Measurements from ENCODE around the gene PCSK5.
"Not testable (repeated sequence)": the region's sequence is repeated elsewhere in the genome, so short reads cannot be mapped to it uniquely, and the experiment has no call there.

Gene PCSK5

DNA sequence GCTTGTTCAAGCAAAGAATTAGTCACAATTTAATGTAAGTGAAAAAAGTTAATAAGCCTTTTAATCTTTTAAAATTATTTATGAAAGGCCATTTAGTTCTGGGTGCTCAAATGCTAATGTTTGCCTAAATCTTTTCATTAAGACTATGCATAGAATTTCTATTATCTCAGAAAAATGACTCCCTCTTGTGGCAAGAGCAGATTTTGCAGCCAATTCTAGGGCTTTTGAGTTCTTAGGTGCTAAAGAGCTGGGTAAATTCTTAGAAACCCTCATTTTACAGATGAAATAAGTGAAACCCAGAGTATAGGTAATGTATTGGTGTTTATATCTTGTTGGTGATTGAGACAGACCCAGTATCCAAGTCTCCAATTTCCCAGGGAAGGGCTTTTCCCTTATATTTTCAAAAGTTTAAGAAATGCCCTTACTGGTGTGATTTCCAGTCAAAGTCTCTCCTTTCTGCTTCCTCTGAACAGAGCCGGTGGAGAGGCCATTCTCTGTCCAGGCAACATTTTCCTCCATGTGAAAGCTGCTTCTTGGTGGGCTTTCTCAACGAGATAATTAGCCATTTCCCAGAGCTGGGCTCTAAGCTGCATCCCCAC, 24.1 kb upstream of the PCSK5 start:
- Histone ChIP-seq H3K27me3 (ENCODE audit: control insufficient read depth, insufficient read depth, low read length) (no peaks in the 10 kb centered on the region), H3K36me3 (ENCODE audit: control insufficient read depth, insufficient read depth, low read length) (no peaks in the 10 kb centered on the region), H3K4me3 (ENCODE audit: low read length) (no peak overlapping the region), H3K27ac (ENCODE audit: low read length) (no peak overlapping the region), H3K4me1 (ENCODE audit: control insufficient read depth, insufficient read depth, low read length) (no peaks in the 10 kb centered on the region), H3K9me3 (ENCODE audit: control insufficient read depth, insufficient read depth, low read length) (no peaks in the 10 kb centered on the region)
- DNase-seq (ENCODE audit: low read depth, low spot score), result no peak
- WGBS (ENCODE audit: insufficient coverage, insufficient read length), result no CpG with 5 or more reads among the region's 2 CpGs

DNA sequence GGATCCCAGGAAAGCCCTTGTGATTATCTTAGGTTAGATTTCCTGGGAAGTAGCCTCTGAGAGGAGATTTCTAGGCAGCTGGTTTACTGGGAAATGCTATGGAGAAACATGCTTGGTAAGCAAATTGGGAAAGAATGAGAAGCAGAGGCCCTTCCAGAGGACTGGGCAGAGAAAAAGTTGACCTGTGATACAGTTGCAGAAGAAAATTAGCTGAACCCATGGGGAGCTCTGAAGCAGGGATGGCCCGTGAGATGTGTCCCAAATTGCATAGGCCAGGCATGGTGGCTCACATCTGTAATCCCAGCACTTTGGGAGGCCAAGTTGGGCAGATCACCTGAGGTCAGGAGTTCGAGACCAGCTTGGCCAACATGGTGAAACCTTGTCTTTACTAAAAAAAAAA, 21.9 kb upstream of the PCSK5 start:
- DNase-seq (ENCODE audit: low read depth, low spot score); H3K4me3 ChIP-seq (ENCODE audit: low read length); H3K27ac ChIP-seq (ENCODE audit: low read length); H3K27me3 ChIP-seq (ENCODE audit: control insufficient read depth, insufficient read depth, low read length); H3K9me3 ChIP-seq (ENCODE audit: control insufficient read depth, insufficient read depth, low read length); H3K36me3 ChIP-seq (ENCODE audit: control insufficient read depth, insufficient read depth, low read length); H3K4me1 ChIP-seq (ENCODE audit: control insufficient read depth, insufficient read depth, low read length): not testable (repeated sequence)
- WGBS (ENCODE audit: insufficient coverage, insufficient read length), result no CpG with 5 or more reads among the region's 2 CpGs

DNA sequence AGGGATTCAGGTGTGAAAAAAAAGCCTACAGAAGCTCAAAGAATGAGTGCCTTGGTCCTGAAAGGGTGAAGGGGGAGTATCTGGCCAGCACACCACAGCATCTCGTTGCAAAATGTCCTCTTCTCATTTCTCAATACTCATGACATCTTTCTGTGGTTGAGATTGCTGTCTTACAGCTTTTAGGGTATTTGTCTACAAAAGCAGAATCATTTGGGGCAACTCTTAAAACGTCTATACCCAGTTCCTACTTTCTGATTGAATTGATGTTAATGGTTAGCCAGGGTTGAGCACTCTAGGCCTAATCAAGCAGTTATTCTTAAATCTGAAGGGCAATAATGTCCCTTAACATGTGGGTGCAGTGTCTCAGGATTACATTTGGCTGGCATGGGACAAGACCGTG, 21.2 kb upstream of the PCSK5 start:
- H3K9me3 ChIP-seq (ENCODE audit: control insufficient read depth, insufficient read depth, low read length), result no peaks in the 10 kb centered on the region
- no CpG with 5 or more reads among the region's 3 CpGs for WGBS (ENCODE audit: insufficient coverage, insufficient read length)
- H3K27me3 ChIP-seq (ENCODE audit: control insufficient read depth, insufficient read depth, low read length), result no peaks in the 10 kb centered on the region
- H3K4me3 ChIP-seq (ENCODE audit: low read length), result no peak overlapping the region
- no peaks in the 10 kb centered on the region for H3K36me3 ChIP-seq (ENCODE audit: control insufficient read depth, insufficient read depth, low read length)
- no peak overlapping the region for H3K27ac ChIP-seq (ENCODE audit: low read length)
- H3K4me1 ChIP-seq (ENCODE audit: control insufficient read depth, insufficient read depth, low read length), result no peaks in the 10 kb centered on the region
- DNase-seq (ENCODE audit: low read depth, low spot score), result no peak

DNA sequence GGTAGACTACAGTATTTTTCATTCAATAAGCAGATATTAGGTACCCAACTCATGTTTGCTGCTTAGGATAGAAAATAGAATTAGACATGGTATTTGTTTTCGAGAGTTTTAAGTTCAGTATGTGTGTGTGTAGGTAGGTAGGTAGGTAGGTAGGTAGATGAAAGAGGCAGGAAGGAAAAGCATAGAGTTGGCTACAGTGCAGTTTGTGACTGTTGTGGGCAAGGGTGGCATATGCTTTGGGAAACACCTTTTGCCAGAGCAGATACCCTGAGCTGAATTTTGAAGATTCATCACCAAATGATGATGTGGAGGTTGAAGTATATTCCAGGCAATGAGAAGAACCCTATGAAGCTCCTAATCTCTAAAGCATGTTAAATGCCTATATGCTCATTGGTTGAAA, 20.0 kb upstream of the PCSK5 start:
- no peak for DNase-seq (ENCODE audit: low read depth, low spot score)
- H3K27ac ChIP-seq (ENCODE audit: low read length), result no peak overlapping the region
- 100% methylated on average over 1 of the region's 1 CpG for WGBS (ENCODE audit: insufficient coverage, insufficient read length)
- H3K4me1 ChIP-seq (ENCODE audit: control insufficient read depth, insufficient read depth, low read length), result no peaks in the 10 kb centered on the region
- no peaks in the 10 kb centered on the region for H3K9me3 ChIP-seq (ENCODE audit: control insufficient read depth, insufficient read depth, low read length)
- H3K27me3 ChIP-seq (ENCODE audit: control insufficient read depth, insufficient read depth, low read length), result no peaks in the 10 kb centered on the region
- no peak overlapping the region for H3K4me3 ChIP-seq (ENCODE audit: low read length)
- H3K36me3 ChIP-seq (ENCODE audit: control insufficient read depth, insufficient read depth, low read length), result no peaks in the 10 kb centered on the region

DNA sequence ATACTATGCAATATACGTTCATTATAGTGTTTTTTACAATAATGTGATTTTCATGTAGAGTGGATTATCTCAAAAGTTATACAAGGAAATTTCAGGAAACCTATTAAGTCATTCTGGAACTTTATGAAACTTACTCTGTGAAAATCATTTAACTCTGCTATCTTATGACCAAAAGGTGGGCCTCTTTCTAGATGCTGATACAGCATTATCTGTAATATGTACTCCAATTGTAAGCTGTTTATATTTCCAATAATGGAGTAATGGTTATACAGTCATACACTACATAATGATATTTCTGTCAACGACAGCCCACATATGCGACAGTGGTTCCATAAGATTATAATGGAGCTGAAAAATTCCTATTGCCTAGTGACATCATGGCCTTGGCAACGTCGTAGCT, 18.8 kb upstream of the PCSK5 start:
- Histone ChIP-seq H3K4me1 (ENCODE audit: control insufficient read depth, insufficient read depth, low read length) (no peaks in the 10 kb centered on the region), H3K9me3 (ENCODE audit: control insufficient read depth, insufficient read depth, low read length) (no peaks in the 10 kb centered on the region), H3K36me3 (ENCODE audit: control insufficient read depth, insufficient read depth, low read length) (no peaks in the 10 kb centered on the region), H3K27ac (ENCODE audit: low read length) (no peak overlapping the region), H3K27me3 (ENCODE audit: control insufficient read depth, insufficient read depth, low read length) (no peaks in the 10 kb centered on the region), H3K4me3 (ENCODE audit: low read length) (no peak overlapping the region)
- WGBS (ENCODE audit: insufficient coverage, insufficient read length), result no CpG with 5 or more reads among the region's 5 CpGs
- DNase-seq (ENCODE audit: low read depth, low spot score), result no peak

DNA sequence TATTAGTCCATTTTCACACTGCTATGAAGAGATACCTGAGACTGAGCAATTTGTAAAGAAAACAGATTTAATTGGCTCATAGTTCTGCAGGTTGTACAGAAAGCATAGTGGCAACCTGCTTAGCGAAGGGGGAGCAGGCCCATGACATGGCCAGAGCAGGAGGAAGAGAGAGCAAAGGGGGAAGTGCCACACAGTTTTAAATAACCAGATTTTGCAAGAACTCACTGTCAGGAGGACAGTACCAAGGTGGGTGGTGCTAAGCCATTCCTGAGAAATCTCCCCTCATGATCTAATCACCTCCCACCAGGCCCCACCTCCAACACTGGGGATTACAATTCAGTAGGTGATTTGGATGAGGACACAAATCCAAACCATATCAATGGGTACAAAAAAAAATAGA, 16.8 kb upstream of the PCSK5 start:
- Histone ChIP-seq H3K9me3 (ENCODE audit: control insufficient read depth, insufficient read depth, low read length) (no peaks in the 10 kb centered on the region), H3K27ac (ENCODE audit: low read length) (no peak overlapping the region), H3K27me3 (ENCODE audit: control insufficient read depth, insufficient read depth, low read length) (no peaks in the 10 kb centered on the region), H3K4me3 (ENCODE audit: low read length) (no peak overlapping the region), H3K36me3 (ENCODE audit: control insufficient read depth, insufficient read depth, low read length) (no peaks in the 10 kb centered on the region), H3K4me1 (ENCODE audit: control insufficient read depth, insufficient read depth, low read length) (no peaks in the 10 kb centered on the region)
- WGBS (ENCODE audit: insufficient coverage, insufficient read length), result no CpG with 5 or more reads among the region's 1 CpG
- DNase-seq (ENCODE audit: low read depth, low spot score), result no peak

DNA sequence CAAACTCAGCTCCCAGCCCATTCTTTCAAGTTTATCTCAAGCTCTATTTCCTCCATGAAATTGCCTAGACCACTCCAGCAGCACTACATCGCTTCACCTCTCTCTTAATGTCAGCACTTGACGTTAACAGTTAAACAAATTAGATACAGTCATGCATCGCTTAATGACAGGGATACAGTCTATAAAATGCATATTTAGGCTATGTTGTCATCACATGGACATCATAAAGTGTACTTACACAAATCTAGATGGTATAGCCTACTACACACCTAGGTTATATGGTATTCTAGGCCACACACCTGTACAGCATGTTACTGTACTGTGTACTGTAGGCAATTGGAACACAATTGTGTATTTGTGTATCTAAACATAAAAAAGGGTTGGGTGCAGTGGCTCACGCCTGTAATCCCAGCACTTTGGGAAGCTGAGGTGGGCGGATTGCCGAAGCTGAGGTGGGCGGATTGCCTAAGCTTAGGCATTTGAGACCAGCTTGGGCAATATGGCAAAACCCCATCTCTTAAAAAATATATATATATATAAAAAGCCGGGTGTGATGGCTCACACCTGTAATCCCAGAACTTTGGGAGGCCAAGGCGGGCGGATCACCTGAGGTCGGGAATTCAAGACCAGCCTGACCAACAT, 13.4 kb upstream of the PCSK5 start:
- no peak for DNase-seq (ENCODE audit: low read depth, low spot score)
- no peaks in the 10 kb centered on the region for H3K27me3 ChIP-seq (ENCODE audit: control insufficient read depth, insufficient read depth, low read length)
- no peak overlapping the region for H3K4me3 ChIP-seq (ENCODE audit: low read length)
- no peaks in the 10 kb centered on the region for H3K36me3 ChIP-seq (ENCODE audit: control insufficient read depth, insufficient read depth, low read length)
- WGBS (ENCODE audit: insufficient coverage, insufficient read length), result no CpG with 5 or more reads among the region's 11 CpGs
- H3K27ac ChIP-seq (ENCODE audit: low read length), result no peak overlapping the region
- no peaks in the 10 kb centered on the region for H3K9me3 ChIP-seq (ENCODE audit: control insufficient read depth, insufficient read depth, low read length)
- no peaks in the 10 kb centered on the region for H3K4me1 ChIP-seq (ENCODE audit: control insufficient read depth, insufficient read depth, low read length)

DNA sequence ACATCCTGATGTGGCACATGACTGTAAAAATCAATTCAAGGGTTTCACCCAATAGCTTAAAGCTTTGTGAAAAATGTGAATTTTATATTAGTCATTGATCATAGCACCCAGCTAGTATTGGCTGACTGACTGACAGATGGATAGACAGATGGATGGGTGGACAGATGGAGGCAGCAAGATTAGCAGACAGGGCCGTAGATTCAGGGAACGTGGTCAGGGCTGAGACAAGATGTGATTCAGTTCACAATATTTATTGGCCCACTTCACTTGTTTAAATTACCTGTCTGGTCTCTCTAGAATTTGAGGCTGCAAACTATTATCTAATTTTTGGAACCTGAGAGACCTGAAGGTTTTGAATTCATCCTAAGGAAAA, 12.0 kb upstream of the PCSK5 start:
- Histone ChIP-seq H3K4me3 (ENCODE audit: low read length) (no peak overlapping the region), H3K27me3 (ENCODE audit: control insufficient read depth, insufficient read depth, low read length) (no peaks in the 10 kb centered on the region), H3K27ac (ENCODE audit: low read length) (no peak overlapping the region), H3K36me3 (ENCODE audit: control insufficient read depth, insufficient read depth, low read length) (no peaks in the 10 kb centered on the region), H3K4me1 (ENCODE audit: control insufficient read depth, insufficient read depth, low read length) (no peaks in the 10 kb centered on the region), H3K9me3 (ENCODE audit: control insufficient read depth, insufficient read depth, low read length) (no peaks in the 10 kb centered on the region)
- no peak for DNase-seq (ENCODE audit: low read depth, low spot score)
- WGBS (ENCODE audit: insufficient coverage, insufficient read length), result no CpG with 5 or more reads among the region's 2 CpGs

DNA sequence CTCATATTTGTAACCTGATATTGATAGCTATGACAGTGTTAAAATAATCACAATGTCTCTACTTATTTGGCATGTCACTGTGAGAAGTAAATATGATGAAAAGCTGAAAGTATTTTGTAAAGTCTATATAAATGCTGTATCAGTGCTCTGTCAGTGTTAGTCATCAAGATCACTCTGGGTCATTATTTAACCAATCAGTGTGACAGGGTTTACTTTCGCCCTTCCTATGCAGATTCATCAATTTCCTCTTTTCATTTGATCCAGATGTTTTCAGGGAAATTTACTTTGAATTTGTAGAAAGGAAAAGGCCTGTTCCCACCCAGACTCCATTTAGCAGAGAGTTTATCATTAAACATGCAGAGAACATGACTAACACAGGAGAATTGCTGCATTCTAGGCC, 9.9 kb upstream of the PCSK5 start:
- H3K4me1 ChIP-seq (ENCODE audit: control insufficient read depth, insufficient read depth, low read length), result no peaks in the 10 kb centered on the region
- no peaks in the 10 kb centered on the region for H3K9me3 ChIP-seq (ENCODE audit: control insufficient read depth, insufficient read depth, low read length)
- WGBS (ENCODE audit: insufficient coverage, insufficient read length), result no CpG with 5 or more reads among the region's 1 CpG
- H3K27me3 ChIP-seq (ENCODE audit: control insufficient read depth, insufficient read depth, low read length), result no peaks in the 10 kb centered on the region
- H3K36me3 ChIP-seq (ENCODE audit: control insufficient read depth, insufficient read depth, low read length), result no peaks in the 10 kb centered on the region
- DNase-seq (ENCODE audit: low read depth, low spot score), result no peak
- no peak overlapping the region for H3K4me3 ChIP-seq (ENCODE audit: low read length)
- no peak overlapping the region for H3K27ac ChIP-seq (ENCODE audit: low read length)

DNA sequence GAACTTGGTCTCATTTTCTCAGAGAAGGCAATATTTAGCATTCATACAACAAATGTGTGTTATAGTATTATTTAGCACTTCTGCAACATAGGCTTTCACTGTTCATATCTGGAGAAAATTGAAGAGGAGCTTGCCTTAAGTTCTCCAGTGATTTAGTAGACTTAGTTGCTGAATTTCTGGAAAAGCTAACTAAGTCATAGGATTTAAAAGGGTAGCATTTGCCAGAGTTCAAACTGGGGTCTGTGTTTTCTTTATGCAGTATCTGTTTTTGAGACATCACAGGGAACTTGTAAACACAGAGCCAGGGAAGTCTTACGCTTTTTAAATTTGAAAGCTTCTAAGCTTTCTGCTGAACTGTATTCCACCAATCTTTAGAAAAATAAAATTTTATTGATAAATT, 8.7 kb upstream of the PCSK5 start:
- Histone ChIP-seq H3K9me3 (ENCODE audit: control insufficient read depth, insufficient read depth, low read length) (no peaks in the 10 kb centered on the region), H3K4me3 (ENCODE audit: low read length) (no peak overlapping the region), H3K36me3 (ENCODE audit: control insufficient read depth, insufficient read depth, low read length) (no peaks in the 10 kb centered on the region), H3K27me3 (ENCODE audit: control insufficient read depth, insufficient read depth, low read length) (no peaks in the 10 kb centered on the region), H3K27ac (ENCODE audit: low read length) (no peak overlapping the region), H3K4me1 (ENCODE audit: control insufficient read depth, insufficient read depth, low read length) (no peaks in the 10 kb centered on the region)
- no peak for DNase-seq (ENCODE audit: low read depth, low spot score)
- no CpG with 5 or more reads among the region's 1 CpG for WGBS (ENCODE audit: insufficient coverage, insufficient read length)

DNA sequence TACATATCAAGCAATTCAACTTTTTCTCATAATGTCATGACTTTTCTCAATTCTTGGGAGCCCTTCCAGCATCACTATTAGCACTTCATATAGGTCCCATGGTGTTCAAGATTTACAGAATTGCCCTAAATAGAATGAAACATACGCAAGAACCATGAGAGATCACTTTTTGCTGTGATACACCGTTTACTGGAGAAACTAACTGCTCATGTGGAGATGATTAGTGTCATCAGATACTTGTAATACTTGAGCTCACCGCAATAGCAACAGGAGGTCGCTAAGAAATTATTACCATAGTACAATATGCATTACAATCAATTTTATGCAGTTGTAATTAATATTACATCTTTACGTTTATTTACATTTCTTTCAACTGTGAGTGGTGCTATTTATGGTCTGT, 4.8 kb upstream of the PCSK5 start:
- no peaks in the 10 kb centered on the region for H3K27me3 ChIP-seq (ENCODE audit: control insufficient read depth, insufficient read depth, low read length)
- WGBS (ENCODE audit: insufficient coverage, insufficient read length), result no CpG with 5 or more reads among the region's 5 CpGs
- H3K9me3 ChIP-seq (ENCODE audit: control insufficient read depth, insufficient read depth, low read length), result no peaks in the 10 kb centered on the region
- H3K27ac ChIP-seq (ENCODE audit: low read length), result no peak overlapping the region
- H3K4me3 ChIP-seq (ENCODE audit: low read length), result no peak overlapping the region
- DNase-seq (ENCODE audit: low read depth, low spot score), result no peak
- no peaks in the 10 kb centered on the region for H3K4me1 ChIP-seq (ENCODE audit: control insufficient read depth, insufficient read depth, low read length)
- H3K36me3 ChIP-seq (ENCODE audit: control insufficient read depth, insufficient read depth, low read length), result no peaks in the 10 kb centered on the region

Data from iPS DF 6.9 (cell line).